B cell (primary cell): ENCODE data around the gene UBQLN2. TPM values are rescaled to one million over a fixed set of nuclear protein-coding genes. Genes with fewer than 3 reads are reported as not detected.
A peak's percentile ranks its signal among the peaks of the same experiment; 100 is the strongest.

Experiments used
- ATAC-seq: fragments of 200-7000 bp; cut with Tn5 transposase; one replicate; pipeline ENCODE4 v1.10.0; 2021; ENCODE audit warnings: low read depth, mild to moderate bottlenecking, moderate number of reproducible peaks, moderate library complexity
- CTCF ChIA-PET: fragments of 350-600 bp; sonication (Branson Sonifier 250); formaldehyde crosslinking; loops from one replicate; lab custom pipeline; 2021; ENCODE audit warnings: antibody characterized with exemption, inconsistent platforms; lab: Charles Lee
- POLR2A ChIA-PET: fragments of 350-600 bp; sonication (Branson Sonifier 250); formaldehyde crosslinking; loops from one replicate; lab custom pipeline; 2021; ENCODE audit warnings: antibody characterized with exemption; lab: Charles Lee
- DNase-seq: peaks from one replicate; pipeline ENCODE4 v3.0.0; 2013
- H2AFZ ChIP-seq: 2 replicates; pipeline ENCODE4 v1.6.1; 2012; ENCODE audit warnings: mild to moderate bottlenecking, low read depth, low read length; ENCODE audit not compliant: insufficient read depth, poor library complexity, severe bottlenecking
- H3K27ac ChIP-seq, 2 donors: 1 replicate in 1 of 2; 2 replicates in 1 of 2; pipeline ENCODE4 v1.5.1; 2012 to 2013; ENCODE audit warnings: low read length in 2 of 2, mild to moderate bottlenecking in 2 of 2, moderate library complexity in 1 of 2
- H3K27me3 ChIP-seq, 4 experiments: fragments of 200-600 bp in 1 of 4; sonication (generic) in 1 of 4; replicated peaks in 1 of 4; 1 replicate in 2 of 4; 2 replicates in 2 of 4; pipeline versions ENCODE4 v1.6.1 to v1.7.0; 2013 to 2016; ENCODE audit warnings: low read length in 3 of 4, mild to moderate bottlenecking in 2 of 4, mixed read lengths in 1 of 4, moderate library complexity in 1 of 4; ENCODE audit not compliant: insufficient read depth in 4 of 4, control insufficient read depth in 3 of 4; ENCODE audit errors: control extremely low read depth in 1 of 4
- H3K36me3 ChIP-seq, 2 experiments: replicated peaks in 1 of 2; 1 replicate in 1 of 2; 2 replicates in 1 of 2; pipeline versions ENCODE4 v1.6.1 to v1.7.1; 2013; ENCODE audit warnings: low read length in 1 of 2; ENCODE audit not compliant: insufficient read depth in 2 of 2, control insufficient read depth in 1 of 2; ENCODE audit errors: control extremely low read depth in 1 of 2, extremely low read depth in 1 of 2
- H3K4me1 ChIP-seq, 2 donors: fragments of 200-600 bp in 1 of 2; sonication (generic) in 1 of 2; 1 replicate in 1 of 2; 2 replicates in 1 of 2; pipeline versions ENCODE4 v1.5.1 to v1.6.1; 2013 to 2017; ENCODE audit warnings: low read length in 2 of 2; ENCODE audit not compliant: control insufficient read depth in 2 of 2, insufficient read depth in 2 of 2
- H3K4me2 ChIP-seq: replicated peaks from 2 replicates; pipeline ENCODE3; 2012; ENCODE audit warnings: mild to moderate bottlenecking, low read depth, low read length; ENCODE audit not compliant: poor library complexity, severe bottlenecking
- H3K4me3 ChIP-seq, 5 experiments: fragments of 200-600 bp in 1 of 5; sonication (generic) in 1 of 5; 1 replicate in 3 of 5; 2 replicates in 2 of 5; pipeline versions ENCODE4 v1.5.1 to v1.7.0; 2011 to 2016; ENCODE audit warnings: low read length in 4 of 5, mild to moderate bottlenecking in 4 of 5, low read depth in 2 of 5, control low read depth in 1 of 5, moderate library complexity in 1 of 5; ENCODE audit not compliant: insufficient read depth in 1 of 5; ENCODE audit errors: control extremely low read depth in 1 of 5, extremely low read depth in 1 of 5
- H3K79me2 ChIP-seq: fragments of 200-600 bp; sonication (generic); one replicate; pipeline ENCODE4 v1.6.0; 2016; ENCODE audit warnings: low read length; ENCODE audit not compliant: control insufficient read depth, insufficient read depth
- H3K9ac ChIP-seq: fragments of 200-600 bp; sonication (generic); 2 replicates; pipeline ENCODE4 v1.6.1; 2017; ENCODE audit warnings: mild to moderate bottlenecking, low read length, moderate library complexity
- H3K9me3 ChIP-seq, 3 donors: one replicate each; pipeline versions ENCODE4 v1.6.1 to v1.7.1; 2013; ENCODE audit warnings: low read length in 2 of 3; ENCODE audit not compliant: control insufficient read depth in 2 of 3, insufficient read depth in 1 of 3; ENCODE audit errors: control extremely low read depth in 1 of 3
- H4K20me1 ChIP-seq: 2 replicates; pipeline ENCODE4 v1.6.0; 2012; ENCODE audit warnings: mild to moderate bottlenecking, low read length; ENCODE audit not compliant: insufficient read depth, control insufficient read depth, poor library complexity, severe bottlenecking
- H3K27ac Mint-ChIP-seq: one replicate; pipeline ENCODE4 v1.8.0; 2021; ENCODE audit warnings: mixed read lengths
- H3K27me3 Mint-ChIP-seq: one replicate; pipeline ENCODE4 v1.8.0; 2021; ENCODE audit warnings: mixed read lengths
- H3K4me1 Mint-ChIP-seq: one replicate; pipeline ENCODE4 v1.8.0; 2021; ENCODE audit warnings: mixed read lengths
- H3K4me3 Mint-ChIP-seq: one replicate; pipeline ENCODE4 v1.8.0; 2021; ENCODE audit warnings: mixed read lengths
- H3K9me3 Mint-ChIP-seq: one replicate; pipeline ENCODE4 v1.8.0; 2022; ENCODE audit warnings: mixed read lengths; ENCODE audit not compliant: insufficient read depth
- CTCF ChIP-seq: fragments of 200-600 bp; IDR thresholded peaks from one replicate; pipeline ENCODE4 v1.8.0; 2022; ENCODE audit warnings: antibody characterized with exemption, mild to moderate bottlenecking
- EZH2 ChIP-seq: IDR thresholded peaks from 2 replicates; pipeline ENCODE4 v1.6.1; 2012; ENCODE audit warnings: borderline replicate concordance, low read depth, mild to moderate bottlenecking, moderate library complexity, low read length; ENCODE audit not compliant: insufficient read depth, poor library complexity, severe bottlenecking
- WGBS: methylation state at CpG from one replicate; pipeline ENCODE4 v1.1.5; 2013; ENCODE audit warnings: missing lambda C conversion rate; ENCODE audit not compliant: insufficient coverage; 5-methylcytosine and 5-hydroxymethylcytosine counted together
- intact Hi-C: fragments of 100-400 bp; cut with micrococcal nuclease; formaldehyde crosslinking; loops from one replicate; pipeline ENCODE4 v1.10.0; 2022
- polyA plus RNA-seq: library from polyadenylated mRNA; depleted of rRNA; stranded (reverse); fragments of >200 nt; gene quantifications from 2 replicates; pipeline ENCODE4 v1.2.3, GENCODE V29; 2012
- total RNA-seq, 2 donors: library from RNA; stranded (reverse); fragments of 120-200 nt in 1 of 2; gene quantifications; 1 replicate in 1 of 2; 2 replicates in 1 of 2; pipeline versions ENCODE4 v1.2.3 to v1.2.4, GENCODE V29; 2013 to 2022

UBQLN2 gene
- total and polyA plus RNA-seq, 2 donors (not counting 1 experiment from before 2014, with no cell fraction given): 22.4 to 33.8 TPM

- TF ChIP-seq CTCF: no peak
- no peak for TF ChIP-seq EZH2
- WGBS: no CpG with 5 or more reads among the region's 2 CpGs
- no peaks in the 10 kb centered on the region for H3K9me3 ChIP-seq
- intact Hi-C loops: no loop called here
- H3K27me3 ChIP-seq: no peaks in the 10 kb centered on the region
- H3K9ac ChIP-seq: no peak overlapping the region
- H4K20me1 ChIP-seq: no peaks in the 10 kb centered on the region
- Mint-ChIP-seq H3K27me3 (no peaks in the 10 kb centered on the region), H3K4me1 (no peaks in the 10 kb centered on the region), H3K9me3 (no peaks in the 10 kb centered on the region), H3K4me3 (no peak overlapping the region), H3K27ac (no peak overlapping the region)
- H2AFZ ChIP-seq: no peak overlapping the region
- ATAC-seq: no peak
- DNase-seq: no peak
- H3K4me1 ChIP-seq: no peaks in the 10 kb centered on the region
- H3K79me2 ChIP-seq: no peaks in the 10 kb centered on the region
- no peak overlapping the region for H3K4me3 ChIP-seq
- POLR2A ChIA-PET: no interaction called here
- H3K4me2 ChIP-seq: no peak overlapping the region
- no peaks in the 10 kb centered on the region for H3K36me3 ChIP-seq
- CTCF ChIA-PET: no interaction called here
- no peak overlapping the region for H3K27ac ChIP-seq
These were observed 6.0 kb upstream of the UBQLN2 start for GRCh38 chrX:56557376-56557929.

- H3K27ac ChIP-seq: peak overlapping the region; percentile 88 to 92
- intact Hi-C loops: loop anchor here (2.0 to 5.0 kb wide), 6 partner anchors 14 to 1757 kb away; partner anchors contain the start of genes KLF8, MAGED2, RRAGB and SPIN3
- Mint-ChIP-seq H3K27ac (peak overlapping the region; percentile 97), H3K4me1 (peaks cover 31% of the 10 kb centered on the region), H3K4me3 (peak overlapping the region; percentile 93), H3K9me3 (no peaks in the 10 kb centered on the region), H3K27me3 (no peaks in the 10 kb centered on the region)
- H3K36me3 ChIP-seq: peaks cover 3% of the 10 kb centered on the region in 2 experiments
- peak overlapping the region; percentile 80 for H3K4me2 ChIP-seq
- no peak for DNase-seq
- peak overlapping the region; percentile 65 to 85 (median 75) for H3K4me3 ChIP-seq
- H3K4me1 ChIP-seq: peaks cover 17 to 23% of the 10 kb centered on the region in 2 donors
- H3K9me3 ChIP-seq: no peaks in the 10 kb centered on the region
- no peaks in the 10 kb centered on the region for H4K20me1 ChIP-seq
- H3K27me3 ChIP-seq: no peaks in the 10 kb centered on the region
- no peak for ATAC-seq
- WGBS: 5% methylated on average over 5 of the region's 23 CpGs
- POLR2A ChIA-PET: interaction anchor here (1.0 kb wide), 1 partner anchor 1075 kb away, joined by 3 read pairs; the partner anchor contains the start of gene USP51
- H3K9ac ChIP-seq: peak overlapping the region; percentile 90
- H2AFZ ChIP-seq: peak overlapping the region; percentile 86
- CTCF ChIA-PET: interaction anchor here (1.1 kb wide), 1 partner anchor 846 kb away, joined by 3 read pairs; the partner anchor contains the start of gene RRAGB
- TF ChIP-seq CTCF (no peak), EZH2 (no peak)
- H3K79me2 ChIP-seq: peaks cover 39% of the 10 kb centered on the region
These were observed 898 bp downstream of the UBQLN2 start for GRCh38 chrX:56564164-56564885.
